ENCODE results near the gene EHD1.

DNA sequence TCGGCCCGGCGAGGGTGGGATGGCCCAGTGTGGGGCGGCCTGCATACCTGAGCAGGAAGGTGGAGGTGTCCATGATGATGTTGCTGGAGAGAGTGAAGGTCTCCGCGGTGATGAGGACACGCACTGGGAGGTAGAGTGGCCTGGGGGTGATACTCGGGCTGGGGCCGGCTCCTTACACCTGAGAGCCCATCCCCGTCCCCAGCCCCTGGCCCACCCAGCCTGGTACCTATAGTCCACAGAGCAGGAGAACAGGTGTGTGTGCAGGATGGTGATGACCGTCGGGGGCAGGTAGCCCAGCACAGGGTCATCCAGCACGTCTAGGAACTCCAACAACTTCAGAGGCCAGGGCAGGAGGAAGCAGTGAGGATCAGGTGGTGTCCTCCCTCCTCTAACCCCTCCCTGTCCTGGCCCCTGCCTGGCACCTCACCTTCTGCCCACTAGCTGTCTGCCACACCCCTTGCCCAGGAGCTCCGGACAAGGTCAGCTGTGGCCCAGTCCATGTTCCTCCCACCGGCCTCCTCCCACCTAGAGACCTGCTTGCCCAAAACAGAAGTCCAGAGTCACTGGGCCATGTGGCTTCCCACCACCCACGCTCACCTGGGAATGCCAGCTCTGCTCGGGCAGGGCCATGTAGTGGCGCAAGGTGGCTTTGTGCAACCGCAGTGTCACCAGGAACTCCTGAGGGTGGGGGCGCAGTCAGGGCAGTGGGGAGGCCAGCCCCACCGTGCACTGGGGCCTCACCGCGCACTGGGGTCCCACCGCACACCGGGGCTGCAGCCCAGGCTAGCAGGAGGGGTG, 27.3 kb upstream of the EHD1 start:
- TF ChIP-seq, protein P1, sequence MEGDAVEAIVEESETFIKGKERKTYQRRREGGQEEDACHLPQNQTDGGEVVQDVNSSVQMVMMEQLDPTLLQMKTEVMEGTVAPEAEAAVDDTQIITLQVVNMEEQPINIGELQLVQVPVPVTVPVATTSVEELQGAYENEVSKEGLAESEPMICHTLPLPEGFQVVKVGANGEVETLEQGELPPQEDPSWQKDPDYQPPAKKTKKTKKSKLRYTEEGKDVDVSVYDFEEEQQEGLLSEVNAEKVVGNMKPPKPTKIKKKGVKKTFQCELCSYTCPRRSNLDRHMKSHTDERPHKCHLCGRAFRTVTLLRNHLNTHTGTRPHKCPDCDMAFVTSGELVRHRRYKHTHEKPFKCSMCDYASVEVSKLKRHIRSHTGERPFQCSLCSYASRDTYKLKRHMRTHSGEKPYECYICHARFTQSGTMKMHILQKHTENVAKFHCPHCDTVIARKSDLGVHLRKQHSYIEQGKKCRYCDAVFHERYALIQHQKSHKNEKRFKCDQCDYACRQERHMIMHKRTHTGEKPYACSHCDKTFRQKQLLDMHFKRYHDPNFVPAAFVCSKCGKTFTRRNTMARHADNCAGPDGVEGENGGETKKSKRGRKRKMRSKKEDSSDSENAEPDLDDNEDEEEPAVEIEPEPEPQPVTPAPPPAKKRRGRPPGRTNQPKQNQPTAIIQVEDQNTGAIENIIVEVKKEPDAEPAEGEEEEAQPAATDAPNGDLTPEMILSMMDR (conservative IDR thresholded peaks at IDR 0.05; ENCODE audit: low read length) = no peak
- TF ChIP-seq EZH2phosphoT487 (IDR thresholded peaks at IDR 0.05; ENCODE audit: borderline replicate concordance, low read depth, low read length) = no peak

Measured in OCI-LY7 (cell line).